ENCODE results near the gene TAGLN. TPM values are rescaled to one million over a fixed set of nuclear protein-coding genes. Genes with fewer than 3 reads are reported as not detected.

Gene TAGLN
- total and polyA plus RNA-seq, 2 of the 8 experiments (the other 6 are each of a cell fraction or from before 2014, with no cell fraction given), result 140 to 300 TPM

DNA sequence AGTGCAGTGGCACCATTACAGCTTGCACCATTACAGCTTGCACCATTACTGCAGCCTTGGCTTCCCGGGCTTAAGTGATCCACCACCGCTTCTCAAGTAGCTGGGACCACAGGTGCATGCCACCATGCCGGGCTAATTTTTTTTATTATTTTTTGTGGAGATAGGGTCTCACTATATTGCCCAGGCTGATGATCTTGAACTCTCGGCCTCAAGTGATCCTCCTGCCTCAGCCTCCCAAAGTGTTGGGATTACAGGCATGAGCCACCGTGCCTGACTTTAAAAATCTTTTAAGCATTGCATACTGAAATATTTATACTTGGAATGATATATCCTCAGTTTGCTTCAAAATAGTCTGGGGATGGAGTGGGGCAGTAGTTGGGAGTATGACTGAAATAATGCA is 44.7 kb upstream of the TAGLN start:
- Histone ChIP-seq H2BK5ac (ENCODE audit: low read depth, low read length) (no peak overlapping the region), H2BK20ac (ENCODE audit: low read length) (no peak overlapping the region), H3K23me2 (ENCODE audit: low read depth, low read length) (no peaks in the 10 kb centered on the region), H3K36me3 (ENCODE audit: control insufficient read depth in 2 of 4, insufficient read depth in 4 of 4, low read length in 3 of 4) (peaks cover 0 to 55% (median 5%) of the 10 kb centered on the region in 4 experiments; a peak in 6 of 8 replicates), H2AK5ac (ENCODE audit: low read depth, low read length) (no peak overlapping the region), H4K91ac (replicated peaks; ENCODE audit: insufficient read length, low read length) (no peak overlapping the region), H3K23ac (ENCODE audit: insufficient read length) (no peak overlapping the region), H2AFZ (ENCODE audit: low read length) (no peak overlapping the region), H3K79me1 (ENCODE audit: low read depth, low read length) (peaks cover 9% of the 10 kb centered on the region), H2BK120ac (replicated peaks; ENCODE audit: low read depth, low read length) (no peak overlapping the region), H3K9ac (replicated peaks in 1 of 4; ENCODE audit: extremely low read depth in 1 of 4, low read depth in 3 of 4, low read length in 3 of 4) (no peak overlapping the region), H3K79me2 (ENCODE audit: control insufficient read depth in 1 of 2, insufficient read depth in 2 of 2, low read length in 2 of 2) (peaks cover 27 to 97% of the 10 kb centered on the region in 2 experiments), H3K4me1 (replicated peaks in 1 of 4; ENCODE audit: control insufficient read depth in 3 of 4, insufficient read depth in 4 of 4, low read length in 3 of 4) (no peaks in the 10 kb centered on the region), H4K20me1 (replicated peaks in 1 of 2; ENCODE audit: control insufficient read depth in 1 of 2, insufficient read depth in 2 of 2, low read length in 2 of 2) (peaks cover 12 to 13% of the 10 kb centered on the region in 2 experiments), H4K5ac (ENCODE audit: insufficient read length, low read depth, low read length) (no peak overlapping the region), H3K14ac (ENCODE audit: insufficient read length) (no peak overlapping the region), H4K8ac (ENCODE audit: extremely low read depth, insufficient read depth, low read length) (no peak overlapping the region), H3K9me3 (ENCODE audit: insufficient read depth in 2 of 2, low read depth in 1 of 2, low read length in 1 of 2) (no peaks in the 10 kb centered on the region), H3K27ac (ENCODE audit: low read depth, low read length) (no peak overlapping the region), H2BK12ac (ENCODE audit: low read depth, low read length) (no peak overlapping the region), H3K18ac (ENCODE audit: extremely low read depth, low read length) (no peak overlapping the region), H3K27me3 (replicated peaks in 1 of 4; ENCODE audit: control insufficient read depth in 3 of 4, extremely low read depth in 1 of 4, insufficient read depth in 3 of 4, low read length in 3 of 4) (no peaks in the 10 kb centered on the region), H3K4me2 (ENCODE audit: insufficient read depth in 1 of 2, low read depth in 2 of 2, low read length in 2 of 2) (no peak overlapping the region), H3K56ac (replicated peaks; ENCODE audit: insufficient read length, low read depth, low read length) (no peak overlapping the region), H3K4ac (replicated peaks; ENCODE audit: insufficient read length, low read depth, low read length) (no peak overlapping the region), H3K4me3 (ENCODE audit: extremely low read depth in 1 of 4, insufficient read depth in 2 of 4, low read depth in 3 of 4, low read length in 4 of 4) (no peak overlapping the region), H2BK15ac (ENCODE audit: low read length) (no peak overlapping the region)
- WGBS, 2 experiments (ENCODE audit: extremely low coverage in 1 of 2, insufficient coverage in 1 of 2, insufficient read length in 1 of 2, insufficient replicate concordance in 2 of 2, low coverage in 1 of 2, low lambda C conversion rate in 2 of 2, missing lambda C conversion rate in 1 of 2), result 92% methylated on average over 5 of the region's 5 CpGs; no CpG with 5 or more reads in 1 of the 2 experiments
- DNase-seq (ENCODE audit: low read depth in 1 of 2, low spot score in 2 of 2) (no peak), FAIRE-seq (no peak)
- CTCF ChIA-PET (ENCODE audit: partially characterized antibody), result interaction anchor here (0.6 to 1.2 kb wide), 3 partner anchors 10 to 27 kb away, joined by 3 read pairs; partner anchors contain the start of gene PAFAH1B2
- POLR2A ChIA-PET (ENCODE audit: partially characterized antibody), result interaction anchor here (0.8 to 5.4 kb wide), 5 partner anchors 9 to 21 kb away, joined by 3 to 30 read pairs (median 5); partner anchors contain the start of gene PAFAH1B2
- TF ChIP-seq RXRA (IDR thresholded peaks at IDR 0.05; ENCODE audit: insufficient read depth, low read depth, low read length) (no peak), RFX5 (IDR thresholded peaks at IDR 0.05; ENCODE audit: borderline replicate concordance, low read depth, low read length) (no peak), HDAC2 (IDR thresholded peaks at IDR 0.05; ENCODE audit: borderline replicate concordance in 1 of 2, low read depth in 2 of 2, low read length in 2 of 2) (no peak), TAF7 (optimal IDR thresholded peaks at IDR 0.05; ENCODE audit: borderline replicate concordance, low read depth, low read length) (no peak), CBX5 (IDR thresholded peaks at IDR 0.05; ENCODE audit: low read depth, low read length) (no peak), RNF2 (IDR thresholded peaks at IDR 0.05; ENCODE audit: borderline replicate concordance, low read depth, low read length, missing control alignments, poor library complexity, severe bottlenecking) (no peak), CEBPB (IDR thresholded peaks at IDR 0.05; ENCODE audit: low read depth, low read length) (no peak), SIX5 (IDR thresholded peaks at IDR 0.05; ENCODE audit: low read depth, low read length) (no peak), CHD2 (IDR thresholded peaks at IDR 0.05; ENCODE audit: low read length) (no peak), SIN3A (conservative IDR thresholded peaks at IDR 0.05 in 1 of 2, IDR thresholded peaks at IDR 0.05 in 1 of 2; ENCODE audit: low read depth in 1 of 2, low read length in 2 of 2) (no peak), FOSL1 (IDR thresholded peaks at IDR 0.05; ENCODE audit: insufficient read depth, low read depth, low read length) (no peak), EGR1 (IDR thresholded peaks at IDR 0.05; ENCODE audit: borderline replicate concordance, low read depth, low read length) (no peak), SP1 (IDR thresholded peaks at IDR 0.05; ENCODE audit: low read depth, low read length) (no peak), POU5F1 (IDR thresholded peaks at IDR 0.05; ENCODE audit: low read depth, low read length) (no peak)
